Measurements from ENCODE around the gene SLC38A4.

Gene SLC38A4

DNA sequence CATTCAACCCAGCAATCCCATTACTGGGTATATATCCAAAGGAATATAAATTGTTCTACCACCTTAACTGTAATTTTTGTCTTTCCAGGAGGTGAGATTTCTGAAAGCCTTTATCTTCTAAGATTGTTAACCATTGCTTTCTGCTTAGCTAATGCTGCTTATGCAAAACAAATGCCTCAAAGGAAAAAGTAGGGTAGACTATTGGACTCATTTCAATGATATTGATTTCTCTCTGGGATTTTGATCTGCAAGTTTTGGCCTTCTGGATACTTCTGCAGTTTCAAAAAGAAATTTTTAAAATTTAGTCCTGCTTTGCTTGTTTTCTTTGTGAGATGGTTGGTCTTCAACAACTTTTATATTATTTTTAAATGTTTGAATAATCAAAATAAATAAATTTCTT lies 108.6 kb downstream of the SLC38A4 start:
- H3F3A ChIP-seq (ENCODE audit: low read depth) = no peaks in the 10 kb centered on the region
- no peak overlapping the region for H2AFZ ChIP-seq (ENCODE audit: low read length)
- no peak overlapping the region for H3K4me3 ChIP-seq (ENCODE audit: low read length, poor library complexity, severe bottlenecking)
- no peaks in the 10 kb centered on the region for H3K36me3 ChIP-seq (ENCODE audit: insufficient read depth, low read length)
- no peak for TF ChIP-seq EZH2phosphoT487 (IDR thresholded peaks at IDR 0.05; ENCODE audit: borderline replicate concordance)
- TF ChIP-seq, protein P1, sequence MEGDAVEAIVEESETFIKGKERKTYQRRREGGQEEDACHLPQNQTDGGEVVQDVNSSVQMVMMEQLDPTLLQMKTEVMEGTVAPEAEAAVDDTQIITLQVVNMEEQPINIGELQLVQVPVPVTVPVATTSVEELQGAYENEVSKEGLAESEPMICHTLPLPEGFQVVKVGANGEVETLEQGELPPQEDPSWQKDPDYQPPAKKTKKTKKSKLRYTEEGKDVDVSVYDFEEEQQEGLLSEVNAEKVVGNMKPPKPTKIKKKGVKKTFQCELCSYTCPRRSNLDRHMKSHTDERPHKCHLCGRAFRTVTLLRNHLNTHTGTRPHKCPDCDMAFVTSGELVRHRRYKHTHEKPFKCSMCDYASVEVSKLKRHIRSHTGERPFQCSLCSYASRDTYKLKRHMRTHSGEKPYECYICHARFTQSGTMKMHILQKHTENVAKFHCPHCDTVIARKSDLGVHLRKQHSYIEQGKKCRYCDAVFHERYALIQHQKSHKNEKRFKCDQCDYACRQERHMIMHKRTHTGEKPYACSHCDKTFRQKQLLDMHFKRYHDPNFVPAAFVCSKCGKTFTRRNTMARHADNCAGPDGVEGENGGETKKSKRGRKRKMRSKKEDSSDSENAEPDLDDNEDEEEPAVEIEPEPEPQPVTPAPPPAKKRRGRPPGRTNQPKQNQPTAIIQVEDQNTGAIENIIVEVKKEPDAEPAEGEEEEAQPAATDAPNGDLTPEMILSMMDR (conservative IDR thresholded peaks at IDR 0.05; ENCODE audit: low read length) = no peak
- no peaks in the 10 kb centered on the region for H3K4me1 ChIP-seq (ENCODE audit: insufficient read depth, low read length, poor library complexity, severe bottlenecking)
- H3K9ac ChIP-seq (ENCODE audit: low read depth, low read length, poor library complexity, severe bottlenecking) = no peak overlapping the region
- H3K9me3 ChIP-seq (ENCODE audit: insufficient read depth, low read depth, low read length) = no peaks in the 10 kb centered on the region
- H3K79me2 ChIP-seq (ENCODE audit: insufficient read depth, low read length) = no peaks in the 10 kb centered on the region
- H3K9me2 ChIP-seq (replicated peaks; ENCODE audit: low read depth, low read length) = no peaks in the 10 kb centered on the region
- H3K27me3 ChIP-seq (ENCODE audit: insufficient read depth, low read length, poor library complexity, severe bottlenecking) = no peaks in the 10 kb centered on the region
- no peaks in the 10 kb centered on the region for H4K20me1 ChIP-seq (ENCODE audit: insufficient read depth, low read length, poor library complexity, severe bottlenecking)
- no peak overlapping the region for H3K4me2 ChIP-seq (ENCODE audit: low read depth, low read length, poor library complexity, severe bottlenecking)
